ENCODE data around the gene MYH14. TPM values are rescaled to one million over a fixed set of nuclear protein-coding genes. Genes with fewer than 3 reads are reported as not detected.

MYH14 gene
- total and polyA plus RNA-seq, 10 of the 15 experiments (the other 5 are each of a cell fraction or from before 2014, with no cell fraction given) = 0.06 to 0.69 (median 0.15) TPM; not detected in 4

GRCh38 chr19:50320596-50320995 lies 117.2 kb downstream of the MYH14 start:
- Histone ChIP-seq H2AFZ (ENCODE audit: control insufficient read depth, low read depth, low read length) (no peak overlapping the region), H3K4me3 (no peak overlapping the region), H3K36me3 (ENCODE audit: control insufficient read depth in 2 of 2, insufficient read depth in 2 of 2, low read length in 1 of 2) (no peaks in the 10 kb centered on the region), H3K27me3 (replicated peaks in 1 of 2; ENCODE audit: control insufficient read depth in 2 of 2, insufficient read depth in 2 of 2, low read length in 1 of 2) (no peaks in the 10 kb centered on the region), H3K9ac (ENCODE audit: control insufficient read depth, insufficient read depth, low read length) (no peak overlapping the region), H3K9me3 (replicated peaks; ENCODE audit: control insufficient read depth, insufficient read depth, low read length) (no peaks in the 10 kb centered on the region; the same call in 2 of the 3 replicates), H3K27ac (ENCODE audit: control insufficient read depth, insufficient read depth) (no peak overlapping the region), H3K4me2 (ENCODE audit: control insufficient read depth, insufficient read depth) (no peak overlapping the region), H3K4me1 (ENCODE audit: control insufficient read depth, insufficient read depth, low read length) (no peaks in the 10 kb centered on the region), H3K79me2 (ENCODE audit: control insufficient read depth, insufficient read depth, low read length) (no peaks in the 10 kb centered on the region), H4K20me1 (ENCODE audit: control insufficient read depth, insufficient read depth) (peaks cover 4% of the 10 kb centered on the region; the same call in 1 of the 2 replicates)
- ChIA-PET POLR2A (no interaction called here), SMC1A (ENCODE audit: uncharacterized antibody, unreplicated experiment) (no interaction called here), RAD21 (ENCODE audit: unreplicated experiment) (no interaction called here), CTCF (no interaction called here)
- BruUV-seq (replicated peaks) = no TSS peak
- in situ Hi-C loops (cut with MboI) (no loop called here), intact Hi-C loops (cut with micrococcal nuclease; ENCODE audit: unreplicated experiment) (no loop called here)
- FAIRE-seq (no peak), DNase-seq (ENCODE audit: low read depth, low spot score) (no peak), ATAC-seq (no peak)
- TF ChIP-seq YY1 (IDR thresholded peaks at IDR 0.05; ENCODE audit: low read depth, low read length) (no peak), BCL3 (IDR thresholded peaks at IDR 0.05; ENCODE audit: borderline replicate concordance, insufficient read depth, low read depth, low read length, poor library complexity, severe bottlenecking) (no peak), SMAD5 (IDR thresholded peaks at IDR 0.05; ENCODE audit: low read depth) (no peak), NFIC (IDR thresholded peaks at IDR 0.05; ENCODE audit: low read depth, low read length) (no peak), ETV6 (conservative IDR thresholded peaks at IDR 0.05 in 1 of 2, IDR thresholded peaks at IDR 0.05 in 1 of 2; ENCODE audit: borderline replicate concordance in 1 of 2, low read depth in 1 of 2) (no peak), TCF12 (IDR thresholded peaks at IDR 0.05; ENCODE audit: low read depth, low read length) (no peak), KLF5 (IDR thresholded peaks at IDR 0.05; ENCODE audit: partially characterized antibody) (no peak), E2F4 (IDR thresholded peaks at IDR 0.05; ENCODE audit: low read depth, low read length) (no peak), POU2F2 (IDR thresholded peaks at IDR 0.05; ENCODE audit: borderline replicate concordance, low read depth, low read length) (no peak), CEBPB (IDR thresholded peaks at IDR 0.05; ENCODE audit: borderline replicate concordance in 1 of 2, low read depth in 2 of 2, low read length in 2 of 2) (no peak), SUZ12 (IDR thresholded peaks at IDR 0.05; ENCODE audit: unreplicated experiment) (no peak), PKNOX1 (IDR thresholded peaks at IDR 0.05) (no peak), BHLHE40 (IDR thresholded peaks at IDR 0.05; ENCODE audit: borderline replicate concordance in 1 of 2, low read depth in 2 of 2, low read length in 1 of 2) (no peak), GATAD2B (conservative IDR thresholded peaks at IDR 0.05; ENCODE audit: low read depth) (no peak), ZNF274 (IDR thresholded peaks at IDR 0.05; ENCODE audit: insufficient read depth, insufficient read length) (no peak), MEF2B (IDR thresholded peaks at IDR 0.05; ENCODE audit: partially characterized antibody, poor library complexity, severe bottlenecking) (no peak), SUPT20H (IDR thresholded peaks at IDR 0.05; ENCODE audit: borderline replicate concordance, control insufficient read depth, low read depth, low read length) (no peak), MTA2 (IDR thresholded peaks at IDR 0.05; ENCODE audit: low read depth) (no peak)
- WGBS (ENCODE audit: insufficient coverage, insufficient replicate concordance, low lambda C conversion rate, missing lambda C conversion rate) = 76% methylated on average over 20 of the region's 20 CpGs

All from GM12878 (cell line).